HG02642 (cell line): Measurements from ENCODE around the gene MOB1A.
"Not testable (repeated sequence)": the region's sequence is repeated elsewhere in the genome, so short reads cannot be mapped to it uniquely, and the experiment has no call there.

Source experiments
- ATAC-seq: cut with Tn5 transposase; IDR thresholded peaks from one replicate; pipeline ENCODE4 v1.9.1; 2021; ENCODE audit warnings: mild to moderate bottlenecking; ENCODE audit not compliant: unreplicated experiment, poor library complexity

MOB1A gene

GRCh38 chr2:74199275-74199701 is 20.6 kb upstream of the MOB1A start:
- no peak for ATAC-seq

GRCh38 chr2:74198461-74199274 is 20.0 kb upstream of the MOB1A start, which contains the start of gene MTHFD2:
MTHFD2 (plus strand) TSS chr2:74198615; CDS start chr2:74198642, 27 bp downstream.
- ATAC-seq, result peak; percentile 92

DNA sequence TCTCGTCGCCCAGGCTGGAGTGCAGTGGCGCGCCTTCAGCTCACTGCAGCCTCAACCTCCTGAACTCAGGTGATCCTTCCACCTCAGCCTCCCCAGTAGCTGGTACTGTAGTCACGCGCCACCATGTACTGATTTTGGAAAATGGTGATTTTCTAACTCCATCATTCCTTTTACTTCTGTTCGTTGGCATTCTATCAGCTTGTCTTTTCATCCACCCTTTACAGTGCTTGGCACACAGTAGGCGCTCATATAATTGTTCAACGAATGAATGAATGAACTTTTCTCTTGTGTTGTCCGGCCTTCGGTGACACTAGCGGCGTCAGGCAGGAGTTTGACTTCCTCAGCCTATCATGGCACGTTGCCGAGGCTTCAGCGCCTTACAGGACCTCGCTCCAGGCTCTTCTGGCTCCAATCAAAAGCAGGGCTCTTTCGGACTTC is 19.4 kb upstream of the MOB1A start:
- no peak for ATAC-seq

GRCh38 chr2:74197049-74197448 is 18.4 kb upstream of the MOB1A start:
- no peak for ATAC-seq

DNA sequence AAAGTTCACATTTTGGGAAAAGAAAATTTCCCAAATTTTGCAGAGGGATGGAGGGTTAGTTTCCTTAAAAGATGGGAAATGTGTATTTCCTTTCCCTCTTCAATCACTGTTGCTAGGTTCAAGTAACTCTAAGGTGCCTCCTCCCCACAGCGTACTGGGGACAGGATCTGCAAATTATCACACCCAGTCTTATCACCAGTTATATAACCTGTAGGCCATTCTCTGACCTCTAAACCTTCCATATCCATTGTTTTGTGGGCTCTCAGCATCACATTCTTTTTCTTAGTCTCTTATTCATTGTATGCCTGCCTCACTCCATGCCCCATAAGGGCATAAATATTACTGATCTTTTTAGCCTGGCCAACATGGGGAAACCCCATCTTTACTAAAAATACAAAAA is 16.1 kb upstream of the MOB1A start:
- ATAC-seq, result no peak

- ATAC-seq, result no peak
Measured at GRCh38 chr2:74191596-74192380, 13.1 kb upstream of the MOB1A start.

- no peak for ATAC-seq
Measured at GRCh38 chr2:74188696-74189095, 10.0 kb upstream of the MOB1A start.

GRCh38 chr2:74188018-74188601 is 9.4 kb upstream of the MOB1A start:
- ATAC-seq, result no peak

DNA sequence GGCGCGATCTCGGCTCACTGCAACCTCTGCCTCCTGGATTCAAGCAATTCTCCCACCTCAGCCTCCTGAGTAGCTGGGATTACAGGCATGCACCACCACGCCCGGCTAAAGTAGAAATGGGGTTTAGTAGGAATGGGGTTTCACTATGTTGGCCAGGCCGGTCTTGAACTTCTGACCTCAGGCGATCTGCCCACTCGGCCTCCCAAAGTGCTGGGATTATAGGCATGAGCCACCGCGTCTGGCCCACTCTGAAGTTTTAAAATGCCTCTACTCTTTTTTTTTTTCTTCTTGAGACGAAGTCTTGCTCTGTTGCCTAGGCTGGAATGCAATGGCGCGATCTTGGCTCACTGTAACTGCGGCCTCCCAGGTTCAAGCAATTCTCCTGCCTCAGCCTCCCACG is 8.0 kb upstream of the MOB1A start:
- not testable (repeated sequence) for ATAC-seq

DNA sequence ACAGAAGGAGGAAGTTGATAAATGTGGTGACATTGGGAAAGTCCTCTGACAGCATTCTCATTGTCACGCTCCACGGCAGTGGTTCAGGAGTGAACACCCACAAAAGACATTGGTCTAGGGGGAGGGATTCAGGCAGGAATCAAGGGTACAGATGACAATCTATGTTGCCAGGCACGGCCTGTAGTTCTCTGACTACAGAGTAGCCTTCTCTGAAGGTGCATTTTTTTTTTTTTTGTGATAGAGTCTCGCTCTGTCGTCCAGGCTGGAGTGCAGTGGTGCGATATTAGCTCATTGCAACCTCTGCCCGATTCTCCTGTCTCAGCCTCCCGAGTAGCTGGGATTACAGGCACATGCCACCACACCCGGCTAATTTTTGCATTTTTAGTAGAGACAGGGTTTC is 7.4 kb upstream of the MOB1A start:
- peak; percentile 62 for ATAC-seq

GRCh38 chr2:74183878-74184277 is 5.2 kb upstream of the MOB1A start:
- ATAC-seq, result no peak

- peak; percentile 33 for ATAC-seq
Measured at GRCh38 chr2:74181739-74182138, 3.1 kb upstream of the MOB1A start.

- peak; percentile 15 for ATAC-seq
Measured at GRCh38 chr2:74179063-74179865, 585 bp upstream of the MOB1A start.

DNA sequence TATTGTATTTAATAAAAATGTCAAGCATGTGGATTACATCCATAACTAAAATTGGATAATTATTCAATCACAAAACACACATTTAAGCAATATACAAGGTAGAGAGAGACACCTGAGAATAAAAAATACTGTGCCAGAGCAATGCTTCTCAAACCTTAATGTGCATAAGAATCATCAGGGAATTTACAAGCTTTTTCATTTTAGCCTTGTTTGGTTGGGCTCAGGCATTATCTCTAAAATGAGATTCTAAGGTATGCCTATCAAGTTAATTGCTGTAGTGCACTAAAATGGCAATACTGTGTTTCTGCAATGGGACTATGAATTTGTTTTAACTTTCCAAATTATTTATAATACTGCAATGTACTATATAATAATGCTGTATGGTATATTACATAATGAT is 983 bp downstream of the MOB1A start:
- ATAC-seq, result no peak

GRCh38 chr2:74174909-74175308 is 3.8 kb downstream of the MOB1A start:
- no peak for ATAC-seq

DNA sequence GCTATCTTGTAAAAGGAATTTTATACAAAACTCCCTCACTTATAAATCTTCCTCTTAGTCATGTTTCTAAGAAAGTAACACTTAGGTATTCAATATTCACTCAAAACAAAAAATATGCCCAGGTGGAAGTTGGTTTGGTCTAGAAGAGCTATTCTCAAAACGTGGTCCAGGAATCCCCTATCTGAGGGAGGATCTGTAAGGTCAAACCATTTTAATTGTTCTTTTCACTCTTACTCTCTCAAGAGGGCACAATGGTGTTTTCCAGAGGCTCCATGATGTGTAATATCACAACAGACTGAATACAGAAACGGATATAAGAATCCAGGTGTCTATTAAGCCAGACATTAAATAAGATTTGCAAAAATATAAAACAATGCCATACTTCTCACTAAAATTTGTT is 9.9 kb downstream of the MOB1A start:
- no peak for ATAC-seq

GRCh38 chr2:74164761-74165160 is 13.9 kb downstream of the MOB1A start:
- ATAC-seq, result no peak

GRCh38 chr2:74162951-74163350 is 15.7 kb downstream of the MOB1A start:
- ATAC-seq, result no peak

DNA sequence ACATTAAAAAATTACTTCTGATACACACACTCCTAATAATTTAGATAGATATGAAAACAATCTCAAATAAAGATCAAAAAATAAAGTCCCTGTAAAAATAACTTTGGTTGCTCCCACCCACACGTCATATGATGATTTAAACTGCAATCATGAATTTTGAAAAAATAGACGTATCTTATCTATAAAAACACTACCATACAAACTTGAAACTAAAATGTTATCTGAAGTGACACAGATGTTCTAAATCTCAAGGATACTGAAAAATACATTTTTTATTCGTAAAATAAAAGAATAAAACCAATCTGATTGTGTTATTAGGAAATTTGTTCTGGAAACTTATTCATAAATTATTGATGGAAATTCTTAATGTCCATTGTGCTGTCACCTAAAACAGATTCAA is 22.8 kb downstream of the MOB1A start:
- ATAC-seq, result no peak

DNA sequence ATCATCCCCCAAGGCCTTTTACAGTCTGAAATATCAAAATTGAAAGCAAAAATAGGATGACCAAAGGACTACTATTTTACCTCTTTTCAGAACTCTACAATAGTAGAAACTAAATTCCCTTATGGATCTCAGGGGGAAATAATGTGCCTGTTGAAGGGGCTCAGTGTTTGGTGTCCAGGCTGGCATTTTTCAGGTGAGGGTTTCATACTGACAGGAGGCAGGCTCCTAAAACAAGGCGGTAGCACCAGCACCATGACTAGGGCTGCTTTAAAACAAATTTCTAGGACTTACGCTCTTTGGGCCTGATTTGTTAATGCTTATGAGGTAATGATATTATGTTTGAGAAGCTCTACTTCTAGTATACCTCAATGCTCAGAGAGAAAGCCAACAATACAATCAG is 25.7 kb downstream of the MOB1A start:
- no peak for ATAC-seq
